Suprapubic skin (tissue), 4 donors: Measurements from ENCODE around the gene FLRT3. TPM values are rescaled to one million over a fixed set of nuclear protein-coding genes. Genes with fewer than 3 reads are reported as not detected.

Experiments used
- DNase-seq, 2 donors: peaks; one replicate each; pipeline ENCODE4 v3.0.0-alpha.2; 2019; ENCODE audit warnings: low spot score in 2 of 2
- H3K27ac ChIP-seq: fragments of 200-600 bp; sonication (generic); one replicate; pipeline ENCODE4 v1.5.1; 2019
- H3K27me3 ChIP-seq: fragments of 200-600 bp; sonication (generic); one replicate; pipeline ENCODE4 v1.5.1; 2019
- H3K36me3 ChIP-seq: fragments of 200-600 bp; sonication (generic); one replicate; pipeline ENCODE4 v1.5.1; 2019
- H3K4me1 ChIP-seq: fragments of 200-600 bp; sonication (generic); one replicate; pipeline ENCODE4 v1.5.1; 2019
- H3K4me3 ChIP-seq: fragments of 200-600 bp; sonication (generic); one replicate; pipeline ENCODE4 v1.5.1; 2019; ENCODE audit warnings: mild to moderate bottlenecking
- H3K9me3 ChIP-seq: fragments of 200-600 bp; sonication (generic); one replicate; pipeline ENCODE4 v1.5.1; 2019
- EP300 ChIP-seq: sonication (generic); formaldehyde crosslinking; IDR thresholded peaks from one replicate; pipeline ENCODE4 v1.6.1; 2017; ENCODE audit warnings: antibody characterized with exemption
- POLR2A ChIP-seq, 2 donors: fragments of 450-650 bp; IDR thresholded peaks; one replicate each; pipeline ENCODE4 v1.6.1; 2017; ENCODE audit warnings: antibody characterized with exemption in 2 of 2, mild to moderate bottlenecking in 2 of 2, moderate library complexity in 2 of 2
- POLR2AphosphoS5 ChIP-seq, 3 donors: sonication (generic); formaldehyde crosslinking; IDR thresholded peaks; one replicate each; pipeline ENCODE4 v1.6.1; 2017; ENCODE audit warnings: antibody characterized with exemption in 3 of 3
- WGBS: methylation state at CpG from one replicate; pipeline ENCODE4 v1.1.5; 2018; 5-methylcytosine and 5-hydroxymethylcytosine counted together
- total RNA-seq, 4 donors: library from RNA; depleted of rRNA; stranded (reverse); fragments of >200 nt; gene quantifications; one replicate each; pipeline ENCODE4 v1.1.0, GENCODE V29; 2016
- TF ChIP-seq, protein P1 (sequence below), 2 donors: fragments of 200-600 bp in 1 of 2; fragments of 450-650 bp in 1 of 2; sonication (generic) in 1 of 2; IDR thresholded peaks; one replicate each; pipeline ENCODE4 v1.5.1; 2016 to 2019; ENCODE audit warnings: antibody characterized with exemption in 2 of 2, mild to moderate bottlenecking in 1 of 2, moderate library complexity in 1 of 2

FLRT3 gene
- total RNA-seq, 4 donors from 2014 or later, result 10.1 to 36.6 (median 21.9) TPM

GRCh38 chr20:14378326-14378725 is 40.9 kb upstream of the FLRT3 start:
- Histone ChIP-seq H3K9me3 (no peaks in the 10 kb centered on the region), H3K4me1 (no peaks in the 10 kb centered on the region), H3K27ac (no peak overlapping the region), H3K36me3 (no peaks in the 10 kb centered on the region), H3K4me3 (no peak overlapping the region), H3K27me3 (no peaks in the 10 kb centered on the region)
- no peak for DNase-seq
- TF ChIP-seq EP300 (no peak), POLR2AphosphoS5 (IDR thresholded peaks at IDR 0.05) (no peak), POLR2A (IDR thresholded peaks at IDR 0.05) (no peak)
- TF ChIP-seq, protein P1, sequence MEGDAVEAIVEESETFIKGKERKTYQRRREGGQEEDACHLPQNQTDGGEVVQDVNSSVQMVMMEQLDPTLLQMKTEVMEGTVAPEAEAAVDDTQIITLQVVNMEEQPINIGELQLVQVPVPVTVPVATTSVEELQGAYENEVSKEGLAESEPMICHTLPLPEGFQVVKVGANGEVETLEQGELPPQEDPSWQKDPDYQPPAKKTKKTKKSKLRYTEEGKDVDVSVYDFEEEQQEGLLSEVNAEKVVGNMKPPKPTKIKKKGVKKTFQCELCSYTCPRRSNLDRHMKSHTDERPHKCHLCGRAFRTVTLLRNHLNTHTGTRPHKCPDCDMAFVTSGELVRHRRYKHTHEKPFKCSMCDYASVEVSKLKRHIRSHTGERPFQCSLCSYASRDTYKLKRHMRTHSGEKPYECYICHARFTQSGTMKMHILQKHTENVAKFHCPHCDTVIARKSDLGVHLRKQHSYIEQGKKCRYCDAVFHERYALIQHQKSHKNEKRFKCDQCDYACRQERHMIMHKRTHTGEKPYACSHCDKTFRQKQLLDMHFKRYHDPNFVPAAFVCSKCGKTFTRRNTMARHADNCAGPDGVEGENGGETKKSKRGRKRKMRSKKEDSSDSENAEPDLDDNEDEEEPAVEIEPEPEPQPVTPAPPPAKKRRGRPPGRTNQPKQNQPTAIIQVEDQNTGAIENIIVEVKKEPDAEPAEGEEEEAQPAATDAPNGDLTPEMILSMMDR (IDR thresholded peaks at IDR 0.05), result no peak

DNA sequence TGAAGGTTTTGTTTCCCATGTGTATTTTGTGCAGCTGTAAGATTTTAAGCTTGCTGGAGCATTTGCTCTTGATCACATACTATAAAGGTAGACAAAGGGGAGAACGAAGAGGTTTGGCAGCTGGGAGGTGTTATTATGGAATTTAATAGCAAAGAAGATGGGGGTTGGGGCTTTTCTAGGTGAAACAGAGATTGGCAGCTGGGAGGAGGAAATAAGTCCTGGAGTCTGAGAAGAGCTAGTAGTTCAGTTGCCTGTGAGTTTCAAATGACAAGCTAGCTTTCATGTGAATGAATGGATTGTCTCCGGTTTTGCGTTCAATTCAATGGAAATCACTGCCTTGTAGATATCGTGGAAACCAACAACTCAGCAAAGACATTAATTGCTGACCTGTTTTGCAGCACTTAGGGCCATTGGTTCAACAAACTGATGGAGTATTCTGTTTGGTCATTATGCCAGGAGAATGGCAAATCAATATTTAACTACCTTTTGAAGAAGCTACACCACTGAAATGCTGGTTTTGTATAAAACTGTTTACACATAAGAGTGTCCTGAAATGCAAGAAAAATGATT is 38.1 kb upstream of the FLRT3 start:
- H3K9me3 ChIP-seq, result no peaks in the 10 kb centered on the region
- H3K4me1 ChIP-seq, result no peaks in the 10 kb centered on the region
- no peaks in the 10 kb centered on the region for H3K36me3 ChIP-seq
- no peak overlapping the region for H3K4me3 ChIP-seq
- TF ChIP-seq, protein P1 (IDR thresholded peaks at IDR 0.05), result no peak
- TF ChIP-seq POLR2AphosphoS5 (IDR thresholded peaks at IDR 0.05) (no peak), POLR2A (IDR thresholded peaks at IDR 0.05) (no peak), EP300 (no peak)
- no peak for DNase-seq
- no peak overlapping the region for H3K27ac ChIP-seq
- no peaks in the 10 kb centered on the region for H3K27me3 ChIP-seq
- WGBS, result 74% methylated on average over 4 of the region's 4 CpGs

- Histone ChIP-seq H3K9me3 (no peaks in the 10 kb centered on the region), H3K4me1 (no peaks in the 10 kb centered on the region), H3K4me3 (no peak overlapping the region), H3K27me3 (no peaks in the 10 kb centered on the region), H3K36me3 (no peaks in the 10 kb centered on the region), H3K27ac (no peak overlapping the region)
- no peak for DNase-seq
- WGBS, result 80% methylated on average over 3 of the region's 3 CpGs
- TF ChIP-seq, protein P1 (IDR thresholded peaks at IDR 0.05), result no peak
- TF ChIP-seq EP300, result no peak
- no peak for TF ChIP-seq POLR2AphosphoS5 (IDR thresholded peaks at IDR 0.05)
- no peak for TF ChIP-seq POLR2A (IDR thresholded peaks at IDR 0.05)
These were observed 36.8 kb upstream of the FLRT3 start for GRCh38 chr20:14374196-14374595.

DNA sequence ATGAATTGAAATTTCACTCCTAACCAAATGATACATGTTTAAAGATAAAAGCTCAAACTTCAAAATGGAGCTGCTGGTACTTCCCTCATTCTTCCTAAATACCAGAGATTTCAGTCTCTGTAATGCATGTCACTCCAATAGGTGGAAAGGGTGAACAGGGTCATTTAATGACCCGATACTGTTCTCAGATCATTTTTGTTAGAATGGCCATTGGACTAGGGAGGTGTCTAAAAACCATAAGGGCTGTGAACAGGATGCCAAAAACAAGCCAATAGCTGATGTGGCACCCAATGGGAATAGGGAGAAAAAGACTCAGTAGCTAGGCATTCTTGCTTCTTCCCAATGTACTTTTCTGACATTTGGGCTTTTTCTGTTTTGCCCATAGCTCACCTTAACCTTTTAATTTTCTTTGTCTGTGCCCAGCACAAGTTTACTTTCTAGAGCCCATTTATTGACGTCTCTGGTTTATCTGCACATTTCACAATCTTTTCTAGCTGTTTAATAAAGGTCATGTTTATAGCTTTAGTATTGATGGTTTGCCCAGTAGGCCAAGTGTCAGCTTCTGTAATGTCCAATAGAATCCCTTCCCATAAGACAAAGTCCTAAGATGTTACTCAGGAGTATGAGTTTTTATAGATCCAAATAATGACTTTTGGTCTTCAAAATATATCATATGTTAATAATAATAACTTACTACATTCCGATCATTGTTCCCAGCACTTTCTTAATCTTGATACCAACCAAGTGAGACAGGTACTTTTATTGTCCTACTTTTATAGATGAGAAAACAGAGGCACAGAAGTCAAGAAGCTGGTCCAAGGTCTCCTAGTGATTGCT is 24.3 kb upstream of the FLRT3 start:
- no peak overlapping the region for H3K27ac ChIP-seq
- H3K36me3 ChIP-seq, result no peaks in the 10 kb centered on the region
- H3K9me3 ChIP-seq, result no peaks in the 10 kb centered on the region
- no peaks in the 10 kb centered on the region for H3K4me1 ChIP-seq
- H3K4me3 ChIP-seq, result no peak overlapping the region
- DNase-seq, result no peak
- TF ChIP-seq, protein P1 (IDR thresholded peaks at IDR 0.05), result no peak
- no peak for TF ChIP-seq POLR2AphosphoS5 (IDR thresholded peaks at IDR 0.05)
- TF ChIP-seq EP300, result no peak
- no peak for TF ChIP-seq POLR2A (IDR thresholded peaks at IDR 0.05)
- WGBS, result 97% methylated on average over 3 of the region's 3 CpGs
- H3K27me3 ChIP-seq, result no peaks in the 10 kb centered on the region

DNA sequence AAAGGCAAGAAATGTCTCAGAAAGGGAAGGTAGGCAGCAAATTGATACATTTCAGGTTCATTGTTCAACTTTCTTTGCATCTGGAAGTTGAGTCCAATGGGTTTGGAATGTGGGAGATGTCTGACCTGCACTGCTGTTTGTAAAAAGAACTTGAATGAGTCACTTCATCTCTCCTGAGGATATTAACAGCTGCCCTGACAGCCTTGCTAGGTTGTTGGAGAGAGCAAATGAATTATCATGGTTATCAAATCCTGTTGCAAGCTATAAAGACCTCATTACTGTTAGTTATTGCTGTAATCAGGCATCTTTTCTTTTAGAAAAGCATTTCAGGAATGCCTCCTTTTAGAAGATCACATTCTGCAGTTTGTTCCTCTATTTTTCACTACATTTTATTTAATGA is 23.0 kb upstream of the FLRT3 start:
- H3K9me3 ChIP-seq, result no peaks in the 10 kb centered on the region

More for the DNA sequence above, 23.0 kb upstream of the FLRT3 start:
- TF ChIP-seq, protein P1 (IDR thresholded peaks at IDR 0.05), result no peak
- TF ChIP-seq POLR2AphosphoS5 (IDR thresholded peaks at IDR 0.05), result no peak
- no peak for TF ChIP-seq POLR2A (IDR thresholded peaks at IDR 0.05)
- no peak for TF ChIP-seq EP300
- Histone ChIP-seq H3K27ac (no peak overlapping the region), H3K36me3 (no peaks in the 10 kb centered on the region), H3K27me3 (no peaks in the 10 kb centered on the region), H3K4me1 (no peaks in the 10 kb centered on the region), H3K4me3 (no peak overlapping the region)
- DNase-seq, result no peak
